Kidney (tissue), 14 donors: Measurements from ENCODE around the gene ADAMTS17. TPM values are rescaled to one million over a fixed set of nuclear protein-coding genes. Genes with fewer than 3 reads are reported as not detected.

Source experiments
- DNase-seq, 5 donors: peaks; one replicate each; pipeline ENCODE4 v3.0.0-alpha.2; 2013 to 2020
- FAIRE-seq: peaks from 2 replicates; lab custom pipeline; 2012; peaks lifted over from hg19 to GRCh38; lab: Jason Lieb, UNC
- H3K27ac ChIP-seq, 2 donors: one replicate each; pipeline ENCODE4 v1.7.0; 2013; ENCODE audit warnings: low read depth in 2 of 2, low read length in 2 of 2, inconsistent platforms in 1 of 2
- H3K27me3 ChIP-seq: one replicate; pipeline ENCODE4 v1.7.1; 2013; ENCODE audit warnings: low read length, inconsistent platforms; ENCODE audit not compliant: control insufficient read depth, insufficient read depth
- H3K36me3 ChIP-seq, 3 donors: one replicate each; pipeline versions ENCODE4 v1.7.0 to v1.7.1; 2013; ENCODE audit warnings: low read length in 3 of 3, control low read depth in 1 of 3, inconsistent platforms in 1 of 3; ENCODE audit not compliant: insufficient read depth in 3 of 3, control insufficient read depth in 2 of 3
- H3K4me1 ChIP-seq, 3 donors: one replicate each; pipeline versions ENCODE4 v1.7.0 to v1.7.1; 2013; ENCODE audit warnings: low read length in 3 of 3, inconsistent platforms in 1 of 3, low read depth in 1 of 3; ENCODE audit not compliant: control insufficient read depth in 2 of 3, insufficient read depth in 2 of 3
- H3K4me3 ChIP-seq, 3 donors: one replicate each; pipeline versions ENCODE4 v1.7.0 to v1.8.1; 2013; ENCODE audit warnings: low read length in 3 of 3, control low read depth in 1 of 3, inconsistent platforms in 1 of 3
- H3K9ac ChIP-seq, 3 donors: one replicate each; pipeline versions ENCODE4 v1.7.0 to v1.7.1; 2013; ENCODE audit warnings: low read length in 3 of 3, control low read depth in 1 of 3, inconsistent platforms in 1 of 3
- H3K9me3 ChIP-seq, 3 donors: one replicate each; pipeline versions ENCODE4 v1.7.0 to v1.7.1; 2013; ENCODE audit warnings: low read length in 3 of 3, control low read depth in 1 of 3, inconsistent platforms in 1 of 3; ENCODE audit not compliant: control insufficient read depth in 2 of 3, insufficient read depth in 1 of 3
- intact Hi-C: fragments of 100-400 bp; cut with DNase I; formaldehyde crosslinking; loops from one replicate; pipeline ENCODE4 v1.11.1; 2022
- polyA plus RNA-seq: library from polyadenylated mRNA; stranded (reverse); fragments of 350-450 nt; fragmentation: Illumina TruSeq; extraction: RNeasy Lipid Tissue Mini Kit (QIAGEN cat#74804); gene quantifications from one replicate; pipeline ENCODE4 v1.2.3, GENCODE V29; 2014; ENCODE audit warnings: low read depth, low replicate concordance; ENCODE audit not compliant: insufficient read depth
- total RNA-seq: library from RNA; stranded (reverse); fragmentation: NEBNext Ultra II Directional; extraction: Animal tissue kit (Norgen Biotek cat#: 25700); gene quantifications from one replicate; pipeline ENCODE4 v1.2.1, GENCODE V29; 2021
- TF ChIP-seq, protein P1 (sequence below): IDR thresholded peaks from 3 replicates; pipeline ENCODE4 v1.5.1; 2012; ENCODE audit warnings: mild to moderate bottlenecking, moderate library complexity, borderline replicate concordance; ENCODE audit not compliant: insufficient read depth; ENCODE audit errors: extremely low read depth
- donor health status: control.
- donor health status: control.
- donor health status: control.
- donor health status: control.
- donor health status: control.
- donor health status: DM: yes; HTN: yes; CAD: no.
- donor health status: Normal renal cell carcinoma (clear cell type).

ADAMTS17 gene
- total and polyA plus RNA-seq, 2 donors from 2014 or later, result 1.7 to 2.2 TPM

DNA sequence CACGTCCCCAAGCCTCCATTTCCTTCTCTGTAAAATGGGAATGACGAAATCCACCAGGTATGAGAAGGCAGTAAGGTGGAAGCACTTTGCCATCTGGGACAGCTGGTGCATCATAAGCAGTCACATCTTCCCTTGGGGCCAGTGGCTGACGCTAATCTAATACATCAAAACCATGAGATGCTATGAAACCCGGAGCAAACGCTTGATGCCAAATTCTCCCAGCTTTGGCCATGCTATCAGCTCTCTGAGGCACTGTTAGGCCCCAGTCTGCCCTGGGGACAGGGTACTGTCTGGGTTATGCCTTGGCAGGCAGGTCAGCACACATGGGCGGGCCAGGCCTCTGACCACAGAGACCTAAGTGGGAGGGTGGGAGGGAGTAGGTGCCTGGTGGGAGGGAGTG, 66.1 kb downstream of the ADAMTS17 start:
- FAIRE-seq (no peak), DNase-seq (no peak)
- Histone ChIP-seq H3K9ac (no peak overlapping the region), H3K4me1 (no peaks in the 10 kb centered on the region), H3K9me3 (peaks cover 0 to 8% (median 2%) of the 10 kb centered on the region in 3 donors), H3K27me3 (no peaks in the 10 kb centered on the region), H3K36me3 (no peaks in the 10 kb centered on the region), H3K4me3 (no peak overlapping the region), H3K27ac (no peak overlapping the region)
- intact Hi-C loops, result no loop called here
- TF ChIP-seq, protein P1, sequence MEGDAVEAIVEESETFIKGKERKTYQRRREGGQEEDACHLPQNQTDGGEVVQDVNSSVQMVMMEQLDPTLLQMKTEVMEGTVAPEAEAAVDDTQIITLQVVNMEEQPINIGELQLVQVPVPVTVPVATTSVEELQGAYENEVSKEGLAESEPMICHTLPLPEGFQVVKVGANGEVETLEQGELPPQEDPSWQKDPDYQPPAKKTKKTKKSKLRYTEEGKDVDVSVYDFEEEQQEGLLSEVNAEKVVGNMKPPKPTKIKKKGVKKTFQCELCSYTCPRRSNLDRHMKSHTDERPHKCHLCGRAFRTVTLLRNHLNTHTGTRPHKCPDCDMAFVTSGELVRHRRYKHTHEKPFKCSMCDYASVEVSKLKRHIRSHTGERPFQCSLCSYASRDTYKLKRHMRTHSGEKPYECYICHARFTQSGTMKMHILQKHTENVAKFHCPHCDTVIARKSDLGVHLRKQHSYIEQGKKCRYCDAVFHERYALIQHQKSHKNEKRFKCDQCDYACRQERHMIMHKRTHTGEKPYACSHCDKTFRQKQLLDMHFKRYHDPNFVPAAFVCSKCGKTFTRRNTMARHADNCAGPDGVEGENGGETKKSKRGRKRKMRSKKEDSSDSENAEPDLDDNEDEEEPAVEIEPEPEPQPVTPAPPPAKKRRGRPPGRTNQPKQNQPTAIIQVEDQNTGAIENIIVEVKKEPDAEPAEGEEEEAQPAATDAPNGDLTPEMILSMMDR, result no peak

- Histone ChIP-seq H3K9ac (no peak overlapping the region), H3K9me3 (peaks cover 0 to 8% (median 2%) of the 10 kb centered on the region in 3 donors), H3K4me3 (no peak overlapping the region), H3K36me3 (no peaks in the 10 kb centered on the region), H3K27ac (no peak overlapping the region), H3K27me3 (no peaks in the 10 kb centered on the region), H3K4me1 (no peaks in the 10 kb centered on the region)
- no peak for DNase-seq
- no peak for FAIRE-seq
- intact Hi-C loops, result no loop called here
- TF ChIP-seq, protein P1, result no peak
These were observed 71.9 kb downstream of the ADAMTS17 start for GRCh38 chr15:100269831-100270230.

- Histone ChIP-seq H3K36me3 (no peaks in the 10 kb centered on the region), H3K27me3 (no peaks in the 10 kb centered on the region), H3K27ac (no peak overlapping the region), H3K9me3 (no peaks in the 10 kb centered on the region), H3K4me1 (no peaks in the 10 kb centered on the region), H3K4me3 (no peak overlapping the region), H3K9ac (no peak overlapping the region)
- DNase-seq, result no peak
- intact Hi-C loops, result no loop called here
- TF ChIP-seq, protein P1, result no peak
- no peak for FAIRE-seq
These were observed 75.6 kb downstream of the ADAMTS17 start for GRCh38 chr15:100266166-100266565.

DNA sequence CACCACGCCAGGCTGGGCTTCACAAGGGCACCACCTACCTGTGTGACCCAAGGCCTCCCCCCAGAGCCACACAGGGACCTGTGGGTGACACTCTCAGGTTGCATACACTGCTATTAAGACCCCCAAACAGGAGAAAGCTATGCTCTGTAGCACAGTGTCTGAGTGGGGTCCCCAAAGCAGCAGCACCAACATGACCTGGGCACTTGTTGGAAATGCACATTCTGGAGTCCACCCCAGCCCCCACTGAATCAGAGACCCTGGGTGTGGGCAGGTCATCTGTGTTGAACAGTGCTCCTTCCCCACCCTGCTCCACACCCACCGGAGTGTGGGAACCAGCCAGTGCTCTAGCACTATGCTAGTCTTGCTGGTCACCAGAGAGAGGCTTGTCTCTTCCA, 76.1 kb downstream of the ADAMTS17 start:
- DNase-seq (no peak), FAIRE-seq (no peak)
- Histone ChIP-seq H3K27ac (no peak overlapping the region), H3K9ac (no peak overlapping the region), H3K36me3 (no peaks in the 10 kb centered on the region), H3K9me3 (no peaks in the 10 kb centered on the region), H3K4me3 (no peak overlapping the region), H3K4me1 (no peaks in the 10 kb centered on the region), H3K27me3 (no peaks in the 10 kb centered on the region)
- intact Hi-C loops, result no loop called here
- TF ChIP-seq, protein P1, result no peak
